GM19455 (cell line): ENCODE data around the gene CLDND2.
"Not testable (repeated sequence)": the region's sequence is repeated elsewhere in the genome, so short reads cannot be mapped to it uniquely, and the experiment has no call there.

Experiments
- ATAC-seq: cut with Tn5 transposase; IDR thresholded peaks from one replicate; pipeline ENCODE4 v1.9.1; 2021; ENCODE audit not compliant: unreplicated experiment

Gene CLDND2

GRCh38 chr19:51368366-51369282 is at the start of gene CLDND2:
CLDND2 (minus strand) TSS chr19:51369003; CDS start chr19:51368577, 426 bp downstream.
- ATAC-seq = no peak

- ATAC-seq = no peak
Measured at GRCh38 chr19:51417810-51418157, 49.0 kb upstream of the CLDND2 start.

DNA sequence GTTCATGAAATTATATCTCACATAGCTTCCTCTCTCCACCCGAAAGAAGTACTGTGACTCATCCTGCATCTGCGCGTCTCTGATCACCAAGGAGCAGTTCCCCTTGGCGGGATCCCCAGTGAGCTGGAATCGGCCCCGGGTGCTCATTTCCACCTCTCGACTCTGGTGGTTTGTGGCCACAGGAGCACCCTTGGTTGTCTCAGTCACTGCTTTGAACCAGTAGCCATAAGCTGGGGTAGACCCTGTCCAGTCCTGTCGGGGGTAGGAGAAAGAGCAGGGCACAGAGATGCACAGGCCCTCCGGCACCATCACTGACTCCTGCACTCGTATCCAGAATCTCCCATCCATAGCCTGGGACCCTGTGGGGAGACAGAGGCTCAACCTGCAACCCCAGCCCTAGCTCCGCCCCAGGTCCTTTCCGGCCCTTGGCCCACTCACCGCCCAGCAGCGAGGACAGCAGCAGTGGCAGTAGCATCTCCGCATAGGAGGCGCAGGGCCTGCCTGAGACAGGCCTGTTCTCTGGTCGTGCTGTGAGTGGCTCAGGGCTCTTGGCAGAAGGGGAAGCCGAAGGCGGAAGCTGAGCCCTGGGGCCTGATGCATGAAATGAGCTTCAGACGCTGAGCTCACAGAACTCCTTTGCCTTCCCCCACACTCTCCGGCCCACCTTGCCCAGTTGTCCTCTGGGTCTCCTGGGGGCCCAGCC is 48.5 kb upstream of the CLDND2 start, which contains the start of gene SIGLEC10:
SIGLEC10 (minus strand) TSS at position 536 of the 703 bp plus-strand sequence; CDS start at position 475, 61 bp downstream.
- ATAC-seq = no peak

DNA sequence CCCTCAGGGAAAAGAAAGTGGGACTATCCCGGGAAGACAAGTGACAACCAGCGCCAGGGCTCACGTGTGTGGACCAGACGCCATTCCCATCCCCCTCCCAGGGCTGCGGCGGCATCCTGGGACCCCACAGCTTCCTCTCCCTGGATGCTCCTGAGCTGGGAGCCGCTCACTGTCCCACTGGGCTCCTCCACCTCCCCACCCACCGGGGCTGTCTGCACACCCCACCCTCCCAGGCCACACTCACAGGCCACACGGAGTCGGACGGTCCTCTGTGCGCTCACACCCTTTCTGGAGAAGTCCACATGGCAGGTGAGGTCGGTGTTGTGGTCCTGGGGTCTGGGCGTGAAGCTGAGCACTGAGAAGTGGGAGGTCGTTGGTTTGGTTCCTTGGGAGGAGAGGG is 47.6 kb upstream of the CLDND2 start:
- ATAC-seq = not testable (repeated sequence)

DNA sequence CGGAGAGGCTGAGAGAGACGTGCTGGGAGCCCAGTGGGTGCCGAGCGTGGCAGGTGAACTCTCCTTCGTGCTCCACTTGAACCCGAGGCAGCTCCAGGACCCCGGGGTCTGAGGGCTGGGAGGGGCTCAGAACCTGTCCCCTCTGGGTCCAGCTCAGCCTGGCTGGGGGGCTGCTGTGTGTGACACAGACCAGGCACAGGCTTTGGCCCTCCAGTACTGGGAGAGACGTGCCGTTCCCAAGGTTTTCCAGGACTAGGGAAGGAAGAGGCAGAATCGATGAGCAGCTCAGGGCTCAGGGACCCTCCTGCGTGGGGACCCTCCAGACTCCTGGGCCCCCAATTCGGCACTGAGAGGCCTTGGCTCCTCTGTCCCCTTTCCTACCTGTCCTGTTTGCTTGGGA is 46.4 kb upstream of the CLDND2 start:
- ATAC-seq = no peak

DNA sequence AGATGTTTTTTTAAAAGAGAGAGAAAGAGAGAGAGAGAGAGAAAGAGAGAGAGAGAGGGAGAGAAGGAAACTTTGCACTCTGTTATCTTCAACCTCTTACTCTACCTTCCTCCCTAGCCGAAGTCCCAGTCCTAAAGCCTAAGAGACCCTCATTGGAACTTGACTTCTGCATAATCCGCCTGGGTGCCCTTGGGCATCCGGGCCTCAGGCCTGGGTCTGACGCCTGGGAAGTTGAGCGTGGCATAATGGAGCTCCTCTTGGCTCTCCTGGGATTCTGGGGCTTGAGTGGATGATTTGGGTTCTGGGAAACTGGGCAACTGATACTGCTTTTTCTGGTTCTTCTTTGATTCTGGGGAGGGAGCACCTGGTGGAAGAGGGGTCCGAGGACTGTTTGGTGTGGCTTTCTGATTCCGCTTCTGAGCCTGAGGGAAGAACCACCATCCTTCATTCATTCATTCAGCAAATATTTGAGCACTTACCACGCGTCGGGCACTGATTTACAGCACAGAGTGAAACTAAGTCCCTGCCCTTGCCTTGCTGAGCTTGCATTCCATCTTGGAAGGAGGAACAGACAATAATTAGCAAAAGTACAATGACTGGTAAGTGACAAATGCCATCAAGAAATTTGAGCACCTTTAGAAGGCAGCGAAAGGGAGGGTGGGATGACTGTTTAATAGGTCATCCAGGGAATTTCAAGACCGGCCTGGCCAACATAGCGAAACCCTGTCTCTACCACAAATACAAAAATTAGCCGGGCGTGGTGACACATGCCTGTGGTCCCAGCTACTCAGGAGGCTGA is 42.3 kb upstream of the CLDND2 start:
- no peak for ATAC-seq

GRCh38 chr19:51407511-51408131 is 38.8 kb upstream of the CLDND2 start:
- no peak for ATAC-seq

DNA sequence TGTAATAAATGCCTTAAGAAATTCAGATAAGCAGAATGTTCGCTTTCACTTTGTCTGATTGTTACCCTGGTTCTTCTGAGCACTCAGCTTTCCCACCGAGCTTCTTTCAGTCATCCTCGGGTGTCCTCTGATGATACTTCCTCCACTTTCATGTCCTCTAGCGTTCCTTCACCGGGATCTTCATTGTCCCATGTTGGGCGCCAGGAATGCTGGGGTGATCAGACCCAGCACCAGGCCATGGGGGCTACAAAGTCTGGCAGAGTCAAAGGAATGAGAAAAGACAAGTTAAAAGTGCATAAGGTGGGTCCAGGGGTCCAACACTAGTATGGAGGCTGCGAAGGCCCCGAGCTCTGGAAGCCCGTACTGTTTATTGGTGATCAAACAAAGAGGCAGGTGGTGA is 33.3 kb upstream of the CLDND2 start:
- ATAC-seq = no peak

DNA sequence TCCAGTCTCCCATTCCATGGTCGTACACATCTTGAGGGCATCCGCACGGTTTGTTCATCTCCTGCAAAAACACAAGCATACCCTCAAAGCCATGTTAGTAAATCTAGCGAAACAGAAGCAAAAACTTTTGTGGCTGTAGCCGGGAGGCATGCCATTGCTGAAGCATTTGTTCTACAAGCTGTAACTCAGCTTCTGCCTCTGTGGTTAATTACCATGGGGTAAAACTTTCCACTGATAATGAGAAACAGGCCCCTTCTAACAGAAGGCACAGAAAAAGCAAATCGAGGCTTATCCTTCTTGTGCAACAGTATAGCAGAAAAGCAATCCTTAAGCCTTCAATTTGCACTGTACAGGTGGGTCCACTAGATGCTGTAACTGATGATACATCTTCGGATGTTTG is 31.1 kb upstream of the CLDND2 start:
- ATAC-seq = not testable (repeated sequence)

- ATAC-seq = no peak
Measured at GRCh38 chr19:51399231-51399630, 30.4 kb upstream of the CLDND2 start.

DNA sequence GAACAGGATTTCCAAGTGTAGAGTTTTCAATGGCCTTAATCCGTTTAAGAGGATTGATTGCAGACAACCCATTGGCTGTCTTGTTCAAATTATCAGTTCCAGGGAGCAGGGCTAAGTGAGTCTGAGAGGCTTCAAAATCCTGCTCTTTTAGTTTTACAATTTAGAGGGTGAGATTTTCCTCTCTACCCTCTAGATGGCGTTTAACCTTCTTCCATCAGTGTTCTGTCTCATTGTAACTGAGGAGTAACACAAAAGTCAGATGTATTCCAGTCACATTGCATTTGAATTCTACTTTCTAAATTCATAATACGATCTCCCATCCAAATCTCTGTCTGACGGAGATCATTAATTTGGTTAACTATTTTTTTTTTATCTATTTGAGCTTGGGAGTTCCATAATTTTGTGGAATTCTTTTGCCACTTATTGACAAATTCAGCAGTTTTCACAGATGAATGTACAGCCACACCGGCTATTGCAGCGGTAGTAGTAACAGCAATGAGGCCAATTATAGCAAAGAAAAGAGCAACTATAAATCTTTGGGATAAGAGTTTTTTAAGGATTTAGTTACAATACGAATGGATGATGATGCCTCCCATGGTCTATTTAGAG is 29.4 kb upstream of the CLDND2 start:
- ATAC-seq = no peak

GRCh38 chr19:51397453-51397852 is 28.6 kb upstream of the CLDND2 start:
- ATAC-seq = not testable (repeated sequence)

GRCh38 chr19:51396175-51396574 is 27.4 kb upstream of the CLDND2 start:
- ATAC-seq = no peak

GRCh38 chr19:51394050-51394836 is 25.4 kb upstream of the CLDND2 start:
- peak; percentile 78 for ATAC-seq

DNA sequence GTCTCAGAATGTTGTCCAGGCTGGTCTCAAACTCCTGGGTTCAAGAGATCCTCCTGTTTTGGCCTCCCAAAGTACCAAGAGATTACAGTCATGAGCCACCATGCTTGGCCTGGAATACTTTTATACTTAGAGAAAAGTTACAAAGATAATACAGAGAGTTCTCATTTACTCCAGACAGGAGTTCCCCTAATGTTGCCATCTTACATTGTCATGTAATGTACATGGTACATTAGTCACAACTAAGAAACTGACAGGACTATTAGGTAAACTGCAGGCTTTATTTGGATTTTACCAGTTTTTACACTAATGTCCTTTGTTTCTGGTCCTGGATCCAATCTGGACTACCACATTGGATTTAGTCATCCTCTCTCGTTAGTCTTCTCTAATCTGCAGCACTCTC is 23.9 kb upstream of the CLDND2 start:
- ATAC-seq = no peak

DNA sequence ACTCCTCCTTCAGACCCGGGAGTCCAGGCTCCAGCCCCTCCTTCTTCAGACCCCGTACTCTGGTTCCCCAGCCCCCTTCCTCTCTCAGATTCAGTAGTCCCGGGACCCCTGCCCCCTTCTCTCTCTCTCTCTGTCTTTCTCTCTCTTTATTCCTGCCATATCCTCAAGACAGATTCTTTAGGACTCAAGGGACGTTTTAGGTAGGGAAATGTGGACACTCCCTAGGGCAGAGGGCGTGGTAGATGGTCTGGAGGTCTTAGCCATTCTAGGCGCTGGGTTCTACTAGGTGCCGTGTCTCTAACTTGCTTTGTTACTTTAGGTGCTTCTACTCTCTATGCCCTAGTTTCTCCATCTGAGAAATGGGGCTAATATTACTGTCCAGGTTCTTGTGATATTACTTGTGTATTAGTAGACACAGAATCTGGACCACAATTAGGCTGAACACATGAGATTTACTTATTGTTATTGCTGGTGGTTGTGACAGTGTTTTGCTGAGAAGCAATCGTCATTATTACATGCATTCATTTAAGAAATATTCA is 22.3 kb upstream of the CLDND2 start:
- no peak for ATAC-seq

GRCh38 chr19:51389143-51389542 is 20.3 kb upstream of the CLDND2 start:
- no peak for ATAC-seq

GRCh38 chr19:51387924-51388389 is 19.2 kb upstream of the CLDND2 start, which contains the start of gene LIM2:
LIM2 (minus strand) TSS chr19:51387974; CDS start chr19:51387443, 531 bp downstream.
- ATAC-seq = no peak

GRCh38 chr19:51386882-51387520 is 18.2 kb upstream of the CLDND2 start:
- ATAC-seq = no peak
